Sigmoid colon (tissue), 3 donors: Measurements from ENCODE around the gene HECTD1.

Experiments used
- CTCF ChIP-seq, 4 experiments: fragments of 450-650 bp in 3 of 4; fragments of 200-600 bp in 1 of 4; IDR thresholded peaks; one replicate each; pipeline ENCODE4 v1.5.1; 2016 to 2019; ENCODE audit warnings: antibody characterized with exemption in 4 of 4, mild to moderate bottlenecking in 3 of 4, moderate library complexity in 2 of 4
- POLR2A ChIP-seq, 2 donors: fragments of 450-650 bp; IDR thresholded peaks; one replicate each; pipeline ENCODE4 v1.6.1; 2016; ENCODE audit warnings: antibody characterized with exemption in 2 of 2, mild to moderate bottlenecking in 2 of 2, moderate library complexity in 2 of 2

GRCh38 chr14:31113794-31114193 is 93.8 kb downstream of the HECTD1 start:
- TF ChIP-seq CTCF (IDR thresholded peaks at IDR 0.05) (no peak), POLR2A (IDR thresholded peaks at IDR 0.05) (no peak)
